DOHH2 (cell line): ENCODE results near the gene ATIC.
"Not testable (repeated sequence)": the region's sequence is repeated elsewhere in the genome, so short reads cannot be mapped to it uniquely, and the experiment has no call there.

Experiments
- H3F3A ChIP-seq: fragments of 200-600 bp; sonication (generic), shearing (Covaris generic); 2 replicates; pipeline ENCODE4 v1.6.0; 2016; ENCODE audit warnings: antibody characterized with exemption, mild to moderate bottlenecking; ENCODE audit not compliant: control insufficient read depth, insufficient read depth
- H3K27ac ChIP-seq: fragments of 200-600 bp; sonication (generic); 2 replicates; pipeline ENCODE4 v1.5.1; 2014; ENCODE audit warnings: low read depth, mild to moderate bottlenecking, low read length, moderate library complexity
- H3K27me3 ChIP-seq: fragments of 200-600 bp; sonication (generic); 2 replicates; pipeline ENCODE4 v1.6.1; 2014; ENCODE audit warnings: mild to moderate bottlenecking, low read length, mixed read lengths; ENCODE audit not compliant: control insufficient read depth
- H3K36me3 ChIP-seq: fragments of 200-600 bp; sonication (generic); 2 replicates; pipeline ENCODE4 v1.6.1; 2014; ENCODE audit warnings: mild to moderate bottlenecking, low read length, moderate library complexity, mixed read lengths; ENCODE audit not compliant: control insufficient read depth
- H3K4me1 ChIP-seq: fragments of 200-600 bp; sonication (generic); 2 replicates; pipeline ENCODE4 v1.6.1; 2014; ENCODE audit warnings: mild to moderate bottlenecking, low read length, mixed read lengths; ENCODE audit not compliant: control insufficient read depth
- H3K4me2 ChIP-seq: fragments of 200-600 bp; sonication (generic); 2 replicates; pipeline ENCODE4 v1.6.0; 2014; ENCODE audit warnings: mild to moderate bottlenecking, low read length, moderate library complexity
- H3K4me3 ChIP-seq: fragments of 200-600 bp; sonication (generic); 2 replicates; pipeline ENCODE4 v1.5.1; 2014; ENCODE audit warnings: mild to moderate bottlenecking, low read length, mixed read lengths
- H3K79me2 ChIP-seq: fragments of 200-600 bp; sonication (generic); 2 replicates; pipeline ENCODE4 v1.6.1; 2014; ENCODE audit warnings: mild to moderate bottlenecking, low read length, mixed read lengths; ENCODE audit not compliant: control insufficient read depth
- H3K9me2 ChIP-seq: fragments of 200-600 bp; sonication (generic); replicated peaks from 2 replicates; pipeline ENCODE4 v1.6.1; 2014; ENCODE audit warnings: mild to moderate bottlenecking, low read length, mixed read lengths; ENCODE audit not compliant: control insufficient read depth
- H3K9me3 ChIP-seq: fragments of 200-600 bp; sonication (generic); 2 replicates; pipeline ENCODE4 v1.6.1; 2014; ENCODE audit warnings: antibody characterized with exemption, low read length, mixed read lengths; ENCODE audit not compliant: control insufficient read depth, insufficient read depth
- H4K20me1 ChIP-seq: fragments of 200-600 bp; sonication (generic); 2 replicates; pipeline ENCODE4 v1.6.0; 2014; ENCODE audit warnings: low read depth, mild to moderate bottlenecking, antibody characterized with exemption, low read length, moderate library complexity; ENCODE audit not compliant: control insufficient read depth, insufficient read depth
- EZH2phosphoT487 ChIP-seq: fragments of 200-600 bp; sonication (generic); IDR thresholded peaks from 2 replicates; pipeline ENCODE4 v1.6.1; 2017; ENCODE audit warnings: borderline replicate concordance, mild to moderate bottlenecking, antibody characterized with exemption, low read length, moderate library complexity, mixed read lengths
- TF ChIP-seq, protein P1 (sequence below): fragments of 200-600 bp; sonication (generic); IDR thresholded peaks from one replicate; pipeline ENCODE4 v1.5.1; 2014; ENCODE audit warnings: antibody characterized with exemption, mild to moderate bottlenecking, low read depth, low read length; ENCODE audit not compliant: poor library complexity, severe bottlenecking

The ATIC gene

GRCh38 chr2:215358312-215358845 is 46.5 kb downstream of the ATIC start:
- H3K36me3 ChIP-seq: peaks cover 42% of the 10 kb centered on the region
- no peak for TF ChIP-seq EZH2phosphoT487
- TF ChIP-seq, protein P1, sequence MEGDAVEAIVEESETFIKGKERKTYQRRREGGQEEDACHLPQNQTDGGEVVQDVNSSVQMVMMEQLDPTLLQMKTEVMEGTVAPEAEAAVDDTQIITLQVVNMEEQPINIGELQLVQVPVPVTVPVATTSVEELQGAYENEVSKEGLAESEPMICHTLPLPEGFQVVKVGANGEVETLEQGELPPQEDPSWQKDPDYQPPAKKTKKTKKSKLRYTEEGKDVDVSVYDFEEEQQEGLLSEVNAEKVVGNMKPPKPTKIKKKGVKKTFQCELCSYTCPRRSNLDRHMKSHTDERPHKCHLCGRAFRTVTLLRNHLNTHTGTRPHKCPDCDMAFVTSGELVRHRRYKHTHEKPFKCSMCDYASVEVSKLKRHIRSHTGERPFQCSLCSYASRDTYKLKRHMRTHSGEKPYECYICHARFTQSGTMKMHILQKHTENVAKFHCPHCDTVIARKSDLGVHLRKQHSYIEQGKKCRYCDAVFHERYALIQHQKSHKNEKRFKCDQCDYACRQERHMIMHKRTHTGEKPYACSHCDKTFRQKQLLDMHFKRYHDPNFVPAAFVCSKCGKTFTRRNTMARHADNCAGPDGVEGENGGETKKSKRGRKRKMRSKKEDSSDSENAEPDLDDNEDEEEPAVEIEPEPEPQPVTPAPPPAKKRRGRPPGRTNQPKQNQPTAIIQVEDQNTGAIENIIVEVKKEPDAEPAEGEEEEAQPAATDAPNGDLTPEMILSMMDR: no peak
- H3K4me3 ChIP-seq: no peak overlapping the region
- H3K9me3 ChIP-seq: no peaks in the 10 kb centered on the region
- H3K27ac ChIP-seq: no peak overlapping the region
- H3K79me2 ChIP-seq: no peaks in the 10 kb centered on the region
- no peak overlapping the region for H3K4me2 ChIP-seq
- no peaks in the 10 kb centered on the region for H3F3A ChIP-seq
- H3K27me3 ChIP-seq: no peaks in the 10 kb centered on the region
- H3K9me2 ChIP-seq: no peaks in the 10 kb centered on the region
- H4K20me1 ChIP-seq: no peaks in the 10 kb centered on the region
- no peaks in the 10 kb centered on the region for H3K4me1 ChIP-seq

GRCh38 chr2:215358891-215359575 is 47.2 kb downstream of the ATIC start:
- Histone ChIP-seq H3K79me2 (no peaks in the 10 kb centered on the region), H3K36me3 (peaks cover 41% of the 10 kb centered on the region), H4K20me1 (no peaks in the 10 kb centered on the region), H3F3A (no peaks in the 10 kb centered on the region), H3K4me1 (no peaks in the 10 kb centered on the region), H3K4me2 (no peak overlapping the region), H3K27me3 (no peaks in the 10 kb centered on the region), H3K9me3 (no peaks in the 10 kb centered on the region), H3K4me3 (no peak overlapping the region), H3K9me2 (no peaks in the 10 kb centered on the region), H3K27ac (no peak overlapping the region)
- TF ChIP-seq, protein P1: no peak

DNA sequence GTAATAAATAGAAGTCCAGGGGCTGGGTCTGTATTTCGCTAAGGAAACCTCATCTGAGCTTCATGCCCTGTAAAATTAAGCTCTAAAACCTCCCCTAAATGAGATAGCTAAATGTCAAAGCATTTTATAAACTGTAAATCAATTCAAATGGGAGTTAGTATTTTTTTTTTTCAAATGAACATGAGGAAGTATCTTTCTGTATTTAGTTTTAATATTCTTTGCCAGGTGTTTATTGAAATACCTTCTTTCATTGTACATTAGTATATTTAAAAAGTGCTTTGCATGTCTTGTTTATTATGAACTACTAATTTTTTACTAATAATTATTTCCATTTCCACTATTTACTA is 47.7 kb downstream of the ATIC start:
- Histone ChIP-seq H3K27me3 (no peaks in the 10 kb centered on the region), H3K36me3 (peaks cover 41% of the 10 kb centered on the region)

DNA sequence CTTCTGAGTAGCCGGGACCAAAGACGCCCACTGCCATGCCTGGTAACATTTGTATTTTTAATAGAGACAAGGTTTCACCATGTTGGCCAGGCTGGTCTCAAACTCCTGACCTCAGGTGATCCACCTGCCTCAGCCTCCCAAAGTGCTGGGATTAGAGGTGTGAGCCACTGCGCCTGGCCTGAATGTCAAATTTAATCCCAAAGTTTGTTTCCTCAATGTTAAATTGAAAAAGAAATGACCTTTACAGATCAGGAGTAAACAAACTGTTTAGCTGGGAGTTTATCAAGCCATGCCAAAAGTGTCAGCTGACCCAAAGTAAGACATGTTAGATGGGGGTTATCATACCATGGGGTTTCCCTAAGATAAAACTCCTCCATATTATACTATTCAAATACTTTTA is 48.2 kb downstream of the ATIC start:
- not testable (repeated sequence) for H3K27me3 ChIP-seq, H3F3A ChIP-seq, H3K9me3 ChIP-seq, H3K27ac ChIP-seq, H4K20me1 ChIP-seq, H3K4me3 ChIP-seq, H3K4me1 ChIP-seq, H3K4me2 ChIP-seq, H3K79me2 ChIP-seq, H3K9me2 ChIP-seq
- peaks cover 42% of the 10 kb centered on the region for H3K36me3 ChIP-seq

More for the DNA sequence above, 47.7 kb downstream of the ATIC start:
- no peaks in the 10 kb centered on the region for H3K9me2 ChIP-seq
- H3K27ac ChIP-seq: no peak overlapping the region
- no peak overlapping the region for H3K4me2 ChIP-seq
- H3K9me3 ChIP-seq: no peaks in the 10 kb centered on the region
- H3K4me3 ChIP-seq: no peak overlapping the region
- TF ChIP-seq EZH2phosphoT487: no peak
- TF ChIP-seq, protein P1: no peak
- no peaks in the 10 kb centered on the region for H3K4me1 ChIP-seq
- H4K20me1 ChIP-seq: no peaks in the 10 kb centered on the region
- no peaks in the 10 kb centered on the region for H3K79me2 ChIP-seq
- H3F3A ChIP-seq: no peaks in the 10 kb centered on the region
